ENCODE results near the gene DISP2.

GRCh38 chr15:40334941-40335795 lies 22.9 kb upstream of the DISP2 start:
- TF ChIP-seq EZH2phosphoT487 (IDR thresholded peaks at IDR 0.05; ENCODE audit: borderline replicate concordance, low read length) (no peak), CTCF (conservative IDR thresholded peaks at IDR 0.05; ENCODE audit: low read depth, low read length) (no peak), EZH2 (IDR thresholded peaks at IDR 0.05; ENCODE audit: low read length, unreplicated experiment) (no peak)
